Activated T-helper 1 cell treated with anti-CD3 and anti-CD28 coated beads, Interleukin-12 subunit alpha, Interleukin-12 subunit beta, Interleukin-2, Interleukin-4 antibody, amounts not matched to agents 30 ng/mL and 10 ng/mL and 1 ng/mL, durations not matched to agents 14 hours and 24 hours and 36 hours (primary cell): ENCODE measurements around the gene LDB2. TPM values are rescaled to one million over a fixed set of nuclear protein-coding genes. Genes with fewer than 3 reads are reported as not detected.

Experiments
- DNase-seq: peaks from one replicate; pipeline ENCODE4 v3.0.0; 2021; ENCODE audit warnings: low spot score
- H3K27ac Mint-ChIP-seq: one replicate; pipeline ENCODE4 v1.8.0; 2021; ENCODE audit warnings: mild to moderate bottlenecking, mixed read lengths
- H3K27me3 Mint-ChIP-seq: one replicate; pipeline ENCODE4 v1.8.0; 2022; ENCODE audit warnings: mild to moderate bottlenecking, moderate library complexity, mixed read lengths; ENCODE audit not compliant: insufficient read depth
- H3K36me3 Mint-ChIP-seq: one replicate; pipeline ENCODE4 v1.8.0; 2021; ENCODE audit warnings: low read depth, mixed read lengths
- H3K4me1 Mint-ChIP-seq: one replicate; pipeline ENCODE4 v1.8.0; 2021; ENCODE audit warnings: low read depth, mixed read lengths
- H3K4me3 Mint-ChIP-seq: one replicate; pipeline ENCODE4 v1.8.0; 2021; ENCODE audit warnings: mild to moderate bottlenecking, moderate library complexity, mixed read lengths
- H3K9me3 Mint-ChIP-seq: one replicate; pipeline ENCODE4 v1.8.0; 2021; ENCODE audit warnings: mixed read lengths
- intact Hi-C: fragments of 100-400 bp; cut with micrococcal nuclease; formaldehyde crosslinking; loops from one replicate; pipeline ENCODE4 v1.15.1; 2024
- total RNA-seq: library from RNA; stranded (reverse); gene quantifications from 2 replicates; pipeline ENCODE4 v1.2.3, GENCODE V29; 2022

Gene LDB2
- total RNA-seq, 1 donor from 2014 or later: not detected

DNA sequence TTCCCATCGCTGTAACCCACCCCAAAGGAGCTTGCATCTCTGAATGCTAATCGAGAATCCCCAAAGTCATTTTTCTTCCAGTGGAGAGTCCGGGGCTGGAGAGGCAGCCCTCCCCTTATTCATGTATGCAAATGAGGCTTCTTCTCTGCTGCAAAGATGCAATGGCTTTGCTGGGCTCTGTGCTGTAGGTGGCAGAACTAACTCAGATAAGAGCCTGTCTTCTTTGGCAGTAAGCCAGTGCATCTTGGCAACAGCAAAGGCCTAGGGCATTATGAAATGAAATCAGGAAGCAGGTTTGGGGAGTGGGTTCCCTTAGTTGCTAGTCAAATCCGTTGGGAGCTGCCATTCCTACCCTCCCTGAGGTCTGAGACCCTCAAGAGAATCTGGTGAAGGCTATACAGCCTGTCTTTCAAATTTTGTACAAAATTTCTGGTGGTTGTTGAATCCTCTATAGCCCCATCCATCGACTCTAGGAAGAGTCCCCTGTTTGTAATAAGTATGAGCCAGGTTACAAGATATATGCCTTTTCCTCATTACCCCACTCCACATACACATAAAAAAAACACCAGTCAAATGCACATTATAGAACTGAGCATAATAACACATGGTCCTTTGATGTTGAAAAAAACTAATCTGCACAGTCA is 381.5 kb downstream of the LDB2 start:
- intact Hi-C loops: no loop called here
- no peaks in the 10 kb centered on the region for H3K36me3 Mint-ChIP-seq
- H3K4me3 Mint-ChIP-seq: no peak overlapping the region
- H3K27me3 Mint-ChIP-seq: no peaks in the 10 kb centered on the region
- no peak for DNase-seq
- H3K9me3 Mint-ChIP-seq: no peaks in the 10 kb centered on the region
- H3K4me1 Mint-ChIP-seq: no peaks in the 10 kb centered on the region
- no peak overlapping the region for H3K27ac Mint-ChIP-seq

DNA sequence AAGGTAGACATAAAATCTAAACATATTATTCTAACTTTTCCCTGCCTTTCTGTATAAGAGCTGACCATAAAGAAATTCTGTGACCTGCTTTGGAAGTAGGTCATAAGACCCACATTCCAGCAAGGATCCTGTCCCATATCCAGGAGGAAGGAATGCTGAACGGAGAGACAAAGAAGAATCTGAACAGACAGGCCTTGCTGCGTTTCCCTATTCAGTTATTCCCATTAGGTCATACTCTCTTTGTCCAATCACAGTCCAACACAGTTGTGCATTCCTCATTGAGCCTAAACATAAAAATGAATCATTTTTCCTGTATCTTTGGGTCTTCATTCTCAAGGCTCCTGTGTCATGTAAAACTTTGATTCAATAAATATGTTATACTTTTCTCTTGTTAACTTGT is 384.6 kb downstream of the LDB2 start:
- Mint-ChIP-seq H3K36me3 (no peaks in the 10 kb centered on the region), H3K4me1 (no peaks in the 10 kb centered on the region), H3K9me3 (no peaks in the 10 kb centered on the region), H3K27me3 (no peaks in the 10 kb centered on the region), H3K27ac (no peak overlapping the region), H3K4me3 (no peak overlapping the region)
- no peak for DNase-seq
- intact Hi-C loops: no loop called here

DNA sequence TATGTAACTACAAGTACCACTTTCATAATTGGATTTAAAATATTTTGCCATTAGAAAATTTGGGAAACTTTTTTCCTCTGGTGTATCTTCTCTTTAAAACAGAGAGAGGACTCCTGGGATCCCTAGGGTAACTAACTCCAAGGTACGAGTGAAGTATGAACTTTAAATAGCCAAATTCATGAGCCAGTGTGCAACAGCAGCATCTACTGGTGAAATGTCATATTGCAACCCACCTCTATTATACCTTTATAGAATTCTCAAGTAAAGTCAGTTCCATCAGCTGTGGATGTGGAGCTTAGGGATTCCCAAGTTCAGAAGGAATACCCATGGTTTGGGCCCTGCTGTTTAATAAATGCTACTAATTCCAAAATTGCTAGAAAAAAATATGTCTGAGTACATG is 389.5 kb downstream of the LDB2 start:
- no peaks in the 10 kb centered on the region for H3K4me1 Mint-ChIP-seq

DNA sequence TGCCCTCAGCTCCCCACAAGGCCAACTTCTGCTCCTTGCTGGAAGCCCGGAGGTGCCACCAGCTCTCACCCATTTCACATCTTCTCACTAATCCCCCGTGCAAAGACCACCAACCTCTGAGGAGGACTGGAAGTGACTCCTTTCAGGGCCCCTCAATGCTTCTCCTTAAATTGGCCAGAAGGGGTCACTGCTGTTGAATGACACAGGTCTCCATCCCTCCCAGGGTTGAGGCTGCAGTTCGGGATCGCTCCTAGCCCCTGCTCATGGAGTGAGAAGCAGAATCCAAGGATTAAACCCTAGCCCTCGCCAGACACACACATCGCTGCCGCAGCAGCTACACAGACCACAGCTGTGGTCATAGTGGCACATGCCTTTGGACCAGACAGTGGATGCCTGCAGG is 392.7 kb downstream of the LDB2 start:
- no peak overlapping the region for H3K4me3 Mint-ChIP-seq
- H3K36me3 Mint-ChIP-seq: no peaks in the 10 kb centered on the region
- H3K9me3 Mint-ChIP-seq: peaks cover 5% of the 10 kb centered on the region
- no peak overlapping the region for H3K27ac Mint-ChIP-seq
- intact Hi-C loops: no loop called here
- no peaks in the 10 kb centered on the region for H3K4me1 Mint-ChIP-seq
- H3K27me3 Mint-ChIP-seq: no peaks in the 10 kb centered on the region
- no peak for DNase-seq

More for the DNA sequence above, 389.5 kb downstream of the LDB2 start:
- no peak for DNase-seq
- peaks cover 5% of the 10 kb centered on the region for H3K9me3 Mint-ChIP-seq
- intact Hi-C loops: no loop called here
- no peak overlapping the region for H3K4me3 Mint-ChIP-seq
- H3K36me3 Mint-ChIP-seq: no peaks in the 10 kb centered on the region
- no peaks in the 10 kb centered on the region for H3K27me3 Mint-ChIP-seq
- H3K27ac Mint-ChIP-seq: no peak overlapping the region

DNA sequence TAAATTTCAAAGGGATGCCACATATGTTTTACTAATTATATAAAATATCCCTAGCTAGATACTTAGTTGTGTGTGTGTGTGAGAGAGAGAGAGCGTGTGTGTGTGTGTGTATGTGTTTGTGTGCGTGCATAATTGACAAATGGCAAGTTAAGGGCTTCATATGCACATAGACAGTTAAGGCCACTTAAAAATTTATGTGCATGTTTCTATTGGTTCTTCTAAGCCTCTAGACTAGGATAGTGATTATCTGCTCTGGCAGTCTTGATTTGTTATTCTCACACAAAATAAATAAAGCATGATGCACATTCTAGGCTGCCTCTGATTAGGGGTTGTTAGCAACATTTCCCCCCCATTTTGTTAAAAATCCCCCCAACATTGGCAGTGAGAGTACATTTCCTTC is 393.2 kb downstream of the LDB2 start:
- H3K4me3 Mint-ChIP-seq: no peak overlapping the region
- no peaks in the 10 kb centered on the region for H3K27me3 Mint-ChIP-seq
- intact Hi-C loops: no loop called here
- no peak overlapping the region for H3K27ac Mint-ChIP-seq
- no peaks in the 10 kb centered on the region for H3K36me3 Mint-ChIP-seq
- H3K4me1 Mint-ChIP-seq: no peaks in the 10 kb centered on the region
- peaks cover 5% of the 10 kb centered on the region for H3K9me3 Mint-ChIP-seq
- DNase-seq: no peak

DNA sequence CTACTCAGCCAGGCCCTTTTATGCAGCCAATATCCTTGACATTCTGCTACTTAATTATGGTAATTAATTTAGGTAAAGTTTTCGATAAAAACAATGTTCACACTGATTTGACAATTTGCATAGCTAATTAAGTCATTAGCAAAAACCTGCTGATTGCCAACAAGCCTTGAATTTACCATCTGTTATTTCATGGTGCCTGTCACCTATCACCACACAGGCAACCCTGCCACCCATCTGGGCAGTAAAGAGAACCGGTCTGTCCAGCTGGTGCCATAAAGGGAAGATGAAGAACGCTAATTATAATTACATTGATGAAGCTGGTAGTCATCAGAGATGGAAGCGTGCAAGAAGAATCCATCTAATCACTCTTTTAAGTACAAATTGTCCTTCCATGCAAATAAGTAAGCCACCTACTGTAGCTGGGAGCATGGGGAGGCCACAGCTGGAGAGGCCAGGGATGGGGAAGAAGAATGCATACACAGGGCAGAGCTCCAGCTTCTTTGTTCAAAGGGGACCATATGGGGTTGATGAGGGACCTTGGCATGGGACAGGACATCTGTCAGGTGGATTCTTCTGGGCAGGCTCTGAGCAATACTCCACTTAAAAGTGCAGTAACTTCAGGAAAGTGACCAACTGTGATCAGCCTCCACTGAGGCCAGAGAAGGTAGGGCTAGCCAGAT is 394.9 kb downstream of the LDB2 start:
- Mint-ChIP-seq H3K9me3 (peaks cover 5% of the 10 kb centered on the region), H3K4me3 (no peak overlapping the region), H3K27me3 (no peaks in the 10 kb centered on the region), H3K36me3 (no peaks in the 10 kb centered on the region), H3K27ac (no peak overlapping the region), H3K4me1 (no peaks in the 10 kb centered on the region)
- intact Hi-C loops: no loop called here
- DNase-seq: no peak

DNA sequence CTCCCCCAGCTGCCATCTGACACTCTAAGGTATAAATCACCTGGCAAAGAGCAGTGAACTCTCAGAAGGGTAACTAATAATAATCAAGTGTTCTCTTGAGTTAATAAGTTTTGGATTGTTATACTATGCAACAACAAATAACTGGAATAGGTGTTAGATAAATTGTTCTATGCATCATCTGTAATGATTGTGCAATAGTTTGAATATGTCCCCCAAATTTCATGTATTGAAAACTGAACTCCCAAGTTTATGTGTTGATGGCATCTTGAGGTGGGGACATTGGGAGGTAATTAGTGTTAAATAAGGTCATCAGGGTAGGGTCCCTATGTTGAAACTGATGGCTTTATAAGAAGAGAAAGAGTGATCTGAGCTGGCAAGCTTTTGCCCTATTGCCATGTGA is 399.5 kb downstream of the LDB2 start:
- no peak overlapping the region for H3K4me3 Mint-ChIP-seq
- intact Hi-C loops: no loop called here
- H3K27ac Mint-ChIP-seq: no peak overlapping the region
- no peaks in the 10 kb centered on the region for H3K4me1 Mint-ChIP-seq
- H3K27me3 Mint-ChIP-seq: no peaks in the 10 kb centered on the region
- DNase-seq: no peak
- H3K9me3 Mint-ChIP-seq: no peaks in the 10 kb centered on the region
- no peaks in the 10 kb centered on the region for H3K36me3 Mint-ChIP-seq

DNA sequence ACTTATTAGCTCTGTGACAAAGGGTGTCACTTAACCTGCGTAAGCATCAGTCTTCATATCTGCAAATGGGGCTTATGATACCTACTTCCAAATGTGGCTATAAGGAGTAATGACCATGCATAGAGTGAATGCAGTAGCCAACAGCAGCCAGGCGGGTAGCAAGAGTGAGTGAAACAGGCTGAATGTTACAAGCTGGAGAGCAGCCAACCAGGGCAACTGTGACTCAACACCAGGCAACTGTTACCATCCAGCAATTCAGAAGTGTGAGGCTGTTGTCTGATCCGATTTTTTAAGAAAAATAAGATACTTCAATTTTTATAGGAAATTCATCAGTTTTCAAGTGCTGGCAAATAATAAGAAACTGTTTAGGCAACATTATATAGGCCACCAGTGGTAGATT is 401.9 kb downstream of the LDB2 start:
- DNase-seq: no peak
- Mint-ChIP-seq H3K9me3 (no peaks in the 10 kb centered on the region), H3K4me1 (no peaks in the 10 kb centered on the region), H3K4me3 (no peak overlapping the region), H3K27ac (no peak overlapping the region), H3K27me3 (no peaks in the 10 kb centered on the region), H3K36me3 (no peaks in the 10 kb centered on the region)
- intact Hi-C loops: no loop called here

DNA sequence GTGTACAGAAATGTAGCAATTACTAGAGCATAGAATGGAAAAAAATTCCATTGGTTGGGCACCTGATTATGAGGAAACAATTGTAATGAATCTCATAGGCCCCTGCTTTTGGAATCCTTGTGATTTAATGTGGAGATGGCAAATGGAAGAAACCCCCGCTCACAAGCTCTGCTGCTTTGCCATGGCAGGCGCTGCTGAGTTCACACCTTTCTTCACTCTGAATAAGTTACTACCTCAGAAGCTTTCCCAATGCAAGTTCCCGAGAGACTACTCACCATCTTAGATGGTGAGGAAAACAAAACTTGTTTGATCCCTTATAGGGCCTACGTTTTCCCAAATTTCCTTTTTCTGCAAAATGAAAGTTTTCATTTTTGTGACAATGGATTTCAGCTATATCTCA is 405.6 kb downstream of the LDB2 start:
- H3K4me3 Mint-ChIP-seq: no peak overlapping the region
- no peaks in the 10 kb centered on the region for H3K27me3 Mint-ChIP-seq
- intact Hi-C loops: no loop called here
- H3K9me3 Mint-ChIP-seq: no peaks in the 10 kb centered on the region
- H3K27ac Mint-ChIP-seq: no peak overlapping the region
- no peaks in the 10 kb centered on the region for H3K4me1 Mint-ChIP-seq
- no peaks in the 10 kb centered on the region for H3K36me3 Mint-ChIP-seq
- DNase-seq: no peak

DNA sequence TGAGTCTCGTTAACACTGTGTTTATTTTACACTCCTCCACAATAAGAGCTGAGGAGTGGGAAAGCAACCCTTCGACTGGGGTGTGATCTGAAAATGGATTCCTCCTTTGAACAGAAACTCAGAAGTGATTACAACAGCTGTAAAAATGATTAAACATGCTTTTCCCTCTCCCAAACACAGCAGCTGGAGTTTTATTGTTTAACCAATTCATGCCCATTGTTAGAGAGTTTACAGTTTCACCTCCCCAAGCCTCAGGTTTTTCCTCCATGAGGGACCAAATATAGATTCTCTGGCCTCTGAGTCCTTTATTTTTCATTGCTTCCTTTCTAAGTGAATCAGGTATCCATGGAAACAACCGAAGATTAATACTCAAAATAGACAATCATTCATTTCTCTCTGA is 409.2 kb downstream of the LDB2 start:
- Mint-ChIP-seq H3K9me3 (no peaks in the 10 kb centered on the region), H3K36me3 (no peaks in the 10 kb centered on the region), H3K27ac (no peak overlapping the region), H3K27me3 (no peaks in the 10 kb centered on the region), H3K4me1 (no peaks in the 10 kb centered on the region), H3K4me3 (no peak overlapping the region)
- DNase-seq: no peak
- intact Hi-C loops: no loop called here

DNA sequence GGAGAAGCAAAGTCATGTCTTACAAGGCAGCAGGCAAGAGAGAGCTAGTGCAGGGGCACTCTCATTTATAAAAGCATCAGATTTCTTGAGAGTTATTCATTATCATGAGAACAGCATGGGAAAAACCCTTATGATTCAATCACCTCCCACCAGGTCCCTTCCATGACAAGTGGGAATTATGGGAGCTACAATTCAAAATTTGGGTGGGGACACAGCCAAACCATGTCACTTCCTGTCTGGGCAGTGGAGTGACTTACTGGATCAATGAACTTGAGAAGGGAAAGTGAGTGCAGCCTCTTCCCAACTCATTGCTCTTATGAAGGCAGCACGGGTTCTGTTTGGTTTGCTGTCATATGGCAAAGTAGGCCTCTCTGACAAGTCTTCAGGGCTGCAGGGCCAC is 410.4 kb downstream of the LDB2 start:
- Mint-ChIP-seq H3K4me3 (no peak overlapping the region), H3K27ac (no peak overlapping the region), H3K27me3 (no peaks in the 10 kb centered on the region), H3K36me3 (no peaks in the 10 kb centered on the region), H3K4me1 (no peaks in the 10 kb centered on the region), H3K9me3 (no peaks in the 10 kb centered on the region)
- intact Hi-C loops: no loop called here
- DNase-seq: no peak

DNA sequence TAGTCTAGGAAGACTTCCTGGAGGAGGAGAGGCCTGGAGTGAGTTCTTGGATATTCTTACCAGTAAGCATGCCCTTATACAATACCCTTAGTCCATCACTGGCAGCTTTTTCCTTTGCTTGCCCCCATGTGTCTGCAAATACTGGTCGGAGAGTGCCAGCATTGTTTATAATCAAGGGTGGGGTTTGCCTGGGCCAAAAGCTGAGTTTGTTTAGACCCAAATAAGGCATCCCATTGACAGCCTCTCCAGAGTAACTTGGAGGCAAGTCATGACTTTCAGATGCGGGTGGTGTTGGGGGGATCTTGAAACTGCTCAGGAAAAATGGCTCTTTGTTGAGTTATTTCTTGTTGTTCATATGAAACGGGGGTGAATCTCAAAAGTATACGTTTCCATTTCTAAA is 413.7 kb downstream of the LDB2 start:
- intact Hi-C loops: no loop called here
- Mint-ChIP-seq H3K9me3 (no peaks in the 10 kb centered on the region), H3K4me1 (no peaks in the 10 kb centered on the region)

DNA sequence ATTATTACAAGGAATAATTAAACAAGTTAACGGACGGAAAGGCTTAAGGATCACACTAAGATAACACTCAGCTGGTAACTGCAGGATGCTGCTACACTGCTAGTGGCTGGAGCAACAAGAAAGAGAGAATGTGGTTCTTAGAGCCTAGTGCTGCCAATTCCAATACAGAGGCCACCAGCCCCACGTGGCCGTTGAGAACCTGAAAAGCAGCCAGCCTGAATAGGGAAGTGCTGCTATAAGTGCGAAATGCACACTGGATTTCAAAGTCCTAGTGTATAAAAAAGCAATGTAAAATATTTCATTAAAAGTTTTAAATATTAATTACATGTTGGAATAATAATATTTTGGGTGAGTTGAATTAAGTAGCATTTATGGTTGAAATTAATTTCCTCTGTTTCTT is 414.9 kb downstream of the LDB2 start:
- H3K36me3 Mint-ChIP-seq: no peaks in the 10 kb centered on the region
- intact Hi-C loops: no loop called here
- H3K27ac Mint-ChIP-seq: no peak overlapping the region
- no peaks in the 10 kb centered on the region for H3K27me3 Mint-ChIP-seq
- H3K4me1 Mint-ChIP-seq: no peaks in the 10 kb centered on the region
- no peaks in the 10 kb centered on the region for H3K9me3 Mint-ChIP-seq
- H3K4me3 Mint-ChIP-seq: no peak overlapping the region
- DNase-seq: no peak

More for the DNA sequence above, 413.7 kb downstream of the LDB2 start:
- DNase-seq: no peak
- Mint-ChIP-seq H3K27me3 (no peaks in the 10 kb centered on the region), H3K27ac (no peak overlapping the region), H3K4me3 (no peak overlapping the region), H3K36me3 (no peaks in the 10 kb centered on the region)

DNA sequence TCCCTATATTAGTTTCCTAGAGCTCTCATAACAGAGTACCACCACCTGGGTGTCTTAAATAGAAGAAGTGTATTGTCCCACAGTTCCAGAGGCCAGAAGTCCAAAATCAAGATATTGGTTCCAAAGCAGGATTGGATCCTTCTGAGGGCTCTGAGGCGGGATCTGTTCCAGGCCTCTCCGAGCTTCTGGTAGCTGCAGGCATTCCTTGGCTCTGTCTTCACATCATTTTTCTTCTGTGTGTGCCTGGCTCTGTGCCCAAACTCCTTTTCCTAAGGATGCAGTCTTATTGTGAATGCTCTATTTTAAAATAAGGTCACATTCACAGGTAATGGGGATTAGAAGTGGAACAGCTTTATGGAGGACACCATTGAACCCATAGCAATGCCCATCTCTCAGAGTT is 418.4 kb downstream of the LDB2 start:
- Mint-ChIP-seq H3K4me3 (no peak overlapping the region), H3K9me3 (no peaks in the 10 kb centered on the region), H3K27ac (no peak overlapping the region), H3K27me3 (no peaks in the 10 kb centered on the region), H3K4me1 (no peaks in the 10 kb centered on the region), H3K36me3 (no peaks in the 10 kb centered on the region)
- DNase-seq: no peak
- intact Hi-C loops: no loop called here
